OCI-LY7 (cell line): ENCODE measurements around the gene UVRAG. TPM values are rescaled to one million over a fixed set of nuclear protein-coding genes. Genes with fewer than 3 reads are reported as not detected.

Source experiments
- BruUV-seq: library from RNA; stranded (reverse); fragments of 400-500 nt; replicated peaks from 2 replicates; lab custom pipeline; 2021; lab: Mats Ljungman, UMichigan
- CTCF ChIA-PET: fragments of 300-600 bp; sonication (Branson Sonifier 250); formaldehyde crosslinking; loops from one replicate; lab custom pipeline; 2022; ENCODE audit warnings: antibody characterized with exemption; ENCODE audit not compliant: unreplicated experiment; lab: Charles Lee
- POLR2A ChIA-PET: fragments of 300-600 bp; sonication (Branson Sonifier 250); formaldehyde crosslinking; loops from one replicate; lab custom pipeline; 2022; ENCODE audit warnings: antibody characterized with exemption; lab: Charles Lee
- DNase-seq: peaks from one replicate; pipeline ENCODE4 v3.0.0-alpha.2; 2015; ENCODE audit warnings: low spot score
- H2AFZ ChIP-seq: fragments of 200-600 bp; sonication (generic), shearing (Covaris generic); 2 replicates; pipeline ENCODE4 v1.6.1; 2014; ENCODE audit warnings: mild to moderate bottlenecking, antibody characterized with exemption, low read length, moderate library complexity
- H3K27ac ChIP-seq: fragments of 200-600 bp; sonication (generic); 2 replicates; pipeline ENCODE4 v1.5.1; 2014; ENCODE audit warnings: mixed run types, low read depth, mild to moderate bottlenecking, moderate library complexity, low read length, inconsistent platforms; ENCODE audit not compliant: poor library complexity, severe bottlenecking
- H3K36me3 ChIP-seq: fragments of 200-600 bp; sonication (generic); 2 replicates; pipeline ENCODE4 v1.6.1; 2014; ENCODE audit warnings: mild to moderate bottlenecking, antibody characterized with exemption, low read length, moderate library complexity, mixed read lengths; ENCODE audit not compliant: insufficient read depth
- H3K4me1 ChIP-seq: fragments of 200-600 bp; sonication (generic); 2 replicates; pipeline ENCODE4 v1.5.1; 2014; ENCODE audit warnings: mild to moderate bottlenecking, low read length; ENCODE audit not compliant: insufficient read depth, poor library complexity, severe bottlenecking
- H3K4me2 ChIP-seq: fragments of 200-600 bp; sonication (generic); 2 replicates; pipeline ENCODE4 v1.6.1; 2014; ENCODE audit warnings: mild to moderate bottlenecking, low read length
- H3K4me3 ChIP-seq: fragments of 200-600 bp; sonication (generic); 2 replicates; pipeline ENCODE4 v1.5.1; 2014; ENCODE audit warnings: mild to moderate bottlenecking, low read depth, low read length; ENCODE audit not compliant: poor library complexity, severe bottlenecking
- H3K79me2 ChIP-seq: fragments of 200-600 bp; sonication (generic); 2 replicates; pipeline ENCODE4 v1.6.1; 2016; ENCODE audit warnings: low read depth, mild to moderate bottlenecking, low read length, moderate library complexity, mixed read lengths; ENCODE audit not compliant: insufficient read depth
- H3K9me2 ChIP-seq: fragments of 200-600 bp; sonication (generic); 2 replicates; pipeline ENCODE4 v1.6.1; 2016; ENCODE audit warnings: mild to moderate bottlenecking, low read length, mixed read lengths; ENCODE audit not compliant: insufficient read depth
- H3K9me3 ChIP-seq: fragments of 200-600 bp; sonication (generic); 2 replicates; pipeline ENCODE4 v1.6.1; 2014; ENCODE audit warnings: mild to moderate bottlenecking, mixed run types, low read length, mixed read lengths
- H4K20me1 ChIP-seq: fragments of 200-600 bp; sonication (generic); 2 replicates; pipeline ENCODE4 v1.6.1; 2014; ENCODE audit warnings: mild to moderate bottlenecking, antibody characterized with exemption, low read length, moderate library complexity, mixed read lengths; ENCODE audit not compliant: insufficient read depth
- EZH2phosphoT487 ChIP-seq: fragments of 200-600 bp; sonication (generic); IDR thresholded peaks from 2 replicates; pipeline ENCODE4 v1.6.1; 2018; ENCODE audit warnings: low read depth, borderline replicate concordance, mild to moderate bottlenecking, mixed run types, antibody characterized with exemption, low read length, moderate library complexity, mixed read lengths
- intact Hi-C: fragments of 100-400 bp; cut with micrococcal nuclease; formaldehyde crosslinking; loops from one replicate; pipeline ENCODE4 v1.10.0; 2022; ENCODE audit not compliant: unreplicated experiment
- total RNA-seq, 2 experiments: library from RNA; depleted of rRNA in 1 of 2; stranded (reverse); fragments of >200 nt in 1 of 2; shearing (Covaris generic) in 1 of 2; gene quantifications; 2 replicates each; pipeline ENCODE4 v1.2.3, GENCODE V29; 2014 to 2022
- TF ChIP-seq, protein P1 (sequence below): fragments of 200-600 bp; sonication (generic); conservative IDR thresholded peaks from 2 replicates; pipeline ENCODE4 v1.5.1; 2014; ENCODE audit warnings: mild to moderate bottlenecking, antibody characterized with exemption, low read length, moderate library complexity, mixed read lengths

The UVRAG gene
- total RNA-seq, 2 experiments from 2014 or later = 43.7 to 73.3 TPM

DNA sequence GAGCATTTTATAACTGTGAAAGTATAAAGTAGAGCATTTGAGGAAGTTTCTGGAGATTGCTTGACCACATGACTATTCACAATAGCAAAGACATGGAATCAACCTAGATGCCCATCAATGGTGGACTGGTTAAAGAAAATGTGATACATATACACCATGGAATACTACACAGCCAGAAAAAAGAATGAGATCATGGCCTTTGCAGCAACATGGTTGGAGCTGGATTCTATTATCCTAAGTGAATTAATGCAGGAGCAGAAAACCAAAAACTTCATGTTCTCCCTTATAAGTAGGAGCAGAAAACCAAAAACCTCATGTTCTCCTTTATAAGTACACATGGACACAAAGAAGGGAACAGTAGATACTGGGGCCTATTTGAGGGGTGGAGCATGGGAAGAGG, 30.3 kb downstream of the UVRAG start:
- Histone ChIP-seq H3K79me2 (peaks cover 95% of the 10 kb centered on the region), H3K4me3 (no peak overlapping the region), H3K4me2 (no peak overlapping the region), H3K9me2 (no peaks in the 10 kb centered on the region), H2AFZ (no peak overlapping the region), H3K9me3 (peaks cover 6% of the 10 kb centered on the region; the same call in 1 of the 2 replicates), H3K36me3 (peaks cover 65% of the 10 kb centered on the region), H3K4me1 (no peaks in the 10 kb centered on the region), H4K20me1 (peaks cover 11% of the 10 kb centered on the region), H3K27ac (no peak overlapping the region)
- no peak for TF ChIP-seq EZH2phosphoT487
- TF ChIP-seq, protein P1, sequence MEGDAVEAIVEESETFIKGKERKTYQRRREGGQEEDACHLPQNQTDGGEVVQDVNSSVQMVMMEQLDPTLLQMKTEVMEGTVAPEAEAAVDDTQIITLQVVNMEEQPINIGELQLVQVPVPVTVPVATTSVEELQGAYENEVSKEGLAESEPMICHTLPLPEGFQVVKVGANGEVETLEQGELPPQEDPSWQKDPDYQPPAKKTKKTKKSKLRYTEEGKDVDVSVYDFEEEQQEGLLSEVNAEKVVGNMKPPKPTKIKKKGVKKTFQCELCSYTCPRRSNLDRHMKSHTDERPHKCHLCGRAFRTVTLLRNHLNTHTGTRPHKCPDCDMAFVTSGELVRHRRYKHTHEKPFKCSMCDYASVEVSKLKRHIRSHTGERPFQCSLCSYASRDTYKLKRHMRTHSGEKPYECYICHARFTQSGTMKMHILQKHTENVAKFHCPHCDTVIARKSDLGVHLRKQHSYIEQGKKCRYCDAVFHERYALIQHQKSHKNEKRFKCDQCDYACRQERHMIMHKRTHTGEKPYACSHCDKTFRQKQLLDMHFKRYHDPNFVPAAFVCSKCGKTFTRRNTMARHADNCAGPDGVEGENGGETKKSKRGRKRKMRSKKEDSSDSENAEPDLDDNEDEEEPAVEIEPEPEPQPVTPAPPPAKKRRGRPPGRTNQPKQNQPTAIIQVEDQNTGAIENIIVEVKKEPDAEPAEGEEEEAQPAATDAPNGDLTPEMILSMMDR = no peak
- BruUV-seq = no TSS peak
- ChIA-PET POLR2A (interaction anchor here (0.6 to 1.1 kb wide), 3 partner anchors 9 to 22 kb away, joined by 3 read pairs; no protein-coding TSS in a partner anchor), CTCF (no interaction called here)
- intact Hi-C loops = no loop called here
- DNase-seq = no peak

DNA sequence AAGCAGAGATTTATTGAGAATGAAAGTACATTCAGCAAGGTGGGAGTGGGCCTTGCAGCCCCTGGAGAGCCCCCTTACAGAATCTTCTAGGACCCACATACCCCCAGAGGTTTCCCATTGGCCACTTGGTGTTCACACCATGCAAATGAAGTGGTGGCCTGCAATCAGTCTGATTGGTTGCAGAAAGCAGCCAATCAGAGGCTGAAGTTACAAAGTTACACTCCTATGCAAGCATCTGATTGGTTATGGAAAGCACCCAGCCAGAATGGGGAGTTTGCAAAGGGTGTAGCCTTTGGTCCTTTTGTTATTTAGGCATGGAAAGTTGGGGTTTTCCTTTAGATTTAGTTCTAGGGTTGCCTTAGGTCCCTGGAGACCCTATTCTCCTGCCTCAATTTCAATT, 34.9 kb downstream of the UVRAG start:
- TF ChIP-seq EZH2phosphoT487 = no peak
- TF ChIP-seq, protein P1 = no peak
- Histone ChIP-seq H3K36me3 (peaks cover 73% of the 10 kb centered on the region), H3K4me2 (no peak overlapping the region), H2AFZ (no peak overlapping the region), H3K27ac (no peak overlapping the region), H4K20me1 (0 out of 2 replicates have a peak, but pooled peaks cover 11% of the 10 kb centered on the region), H3K4me1 (no peaks in the 10 kb centered on the region), H3K9me3 (peaks cover 6% of the 10 kb centered on the region; the same call in 1 of the 2 replicates), H3K9me2 (no peaks in the 10 kb centered on the region), H3K4me3 (no peak overlapping the region), H3K79me2 (peaks cover 83% of the 10 kb centered on the region)
- intact Hi-C loops = no loop called here
- DNase-seq = no peak
- POLR2A ChIA-PET = no interaction called here
- no TSS peak for BruUV-seq
- CTCF ChIA-PET = no interaction called here

DNA sequence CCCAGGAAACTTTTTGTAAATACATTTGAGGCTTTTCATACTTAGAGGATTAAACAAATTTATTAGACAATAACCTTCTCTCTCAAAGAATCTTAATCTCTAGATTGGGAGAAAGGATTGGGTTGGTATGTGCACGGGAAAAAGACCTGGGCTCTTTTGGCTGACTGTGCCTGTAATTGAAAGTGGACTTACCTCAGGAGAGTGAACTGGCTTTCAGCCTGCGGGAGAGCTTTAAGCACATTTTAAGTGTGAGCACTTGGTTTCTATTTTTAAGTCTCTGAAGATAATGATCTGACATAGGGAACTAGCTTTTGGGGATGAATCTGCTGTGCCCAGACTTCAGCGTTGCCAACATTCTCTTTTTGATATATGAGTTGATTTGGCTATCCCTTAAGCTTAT, 35.8 kb downstream of the UVRAG start:
- POLR2A ChIA-PET = interaction anchor here (0.6 to 0.7 kb wide), 2 partner anchors 26 to 91 kb away, joined by 3 to 4 read pairs; no protein-coding TSS in a partner anchor
- H3K79me2 ChIP-seq = peaks cover 83% of the 10 kb centered on the region
- CTCF ChIA-PET = no interaction called here

More for the DNA sequence above, 35.8 kb downstream of the UVRAG start:
- Histone ChIP-seq H2AFZ (no peak overlapping the region), H4K20me1 (0 out of 2 replicates have a peak, but pooled peaks cover 11% of the 10 kb centered on the region), H3K9me2 (no peaks in the 10 kb centered on the region), H3K4me1 (no peaks in the 10 kb centered on the region), H3K27ac (no peak overlapping the region), H3K36me3 (peaks cover 73% of the 10 kb centered on the region), H3K4me2 (no peak overlapping the region), H3K4me3 (no peak overlapping the region), H3K9me3 (no peaks in the 10 kb centered on the region)
- no TSS peak for BruUV-seq
- DNase-seq = no peak
- intact Hi-C loops = no loop called here
- TF ChIP-seq, protein P1 = no peak
- no peak for TF ChIP-seq EZH2phosphoT487
